ENCODE measurements around the gene ALG2.

ALG2 gene

GRCh38 chr9:99173570-99174504 is 47.9 kb downstream of the ALG2 start:
- Mint-ChIP-seq H3K4me1 (no peaks in the 10 kb centered on the region), H3K9me3 (no peaks in the 10 kb centered on the region), H3K27me3 (no peaks in the 10 kb centered on the region), H3K36me3 (no peaks in the 10 kb centered on the region), H3K4me3 (no peak overlapping the region), H3K27ac (no peak overlapping the region)

DNA sequence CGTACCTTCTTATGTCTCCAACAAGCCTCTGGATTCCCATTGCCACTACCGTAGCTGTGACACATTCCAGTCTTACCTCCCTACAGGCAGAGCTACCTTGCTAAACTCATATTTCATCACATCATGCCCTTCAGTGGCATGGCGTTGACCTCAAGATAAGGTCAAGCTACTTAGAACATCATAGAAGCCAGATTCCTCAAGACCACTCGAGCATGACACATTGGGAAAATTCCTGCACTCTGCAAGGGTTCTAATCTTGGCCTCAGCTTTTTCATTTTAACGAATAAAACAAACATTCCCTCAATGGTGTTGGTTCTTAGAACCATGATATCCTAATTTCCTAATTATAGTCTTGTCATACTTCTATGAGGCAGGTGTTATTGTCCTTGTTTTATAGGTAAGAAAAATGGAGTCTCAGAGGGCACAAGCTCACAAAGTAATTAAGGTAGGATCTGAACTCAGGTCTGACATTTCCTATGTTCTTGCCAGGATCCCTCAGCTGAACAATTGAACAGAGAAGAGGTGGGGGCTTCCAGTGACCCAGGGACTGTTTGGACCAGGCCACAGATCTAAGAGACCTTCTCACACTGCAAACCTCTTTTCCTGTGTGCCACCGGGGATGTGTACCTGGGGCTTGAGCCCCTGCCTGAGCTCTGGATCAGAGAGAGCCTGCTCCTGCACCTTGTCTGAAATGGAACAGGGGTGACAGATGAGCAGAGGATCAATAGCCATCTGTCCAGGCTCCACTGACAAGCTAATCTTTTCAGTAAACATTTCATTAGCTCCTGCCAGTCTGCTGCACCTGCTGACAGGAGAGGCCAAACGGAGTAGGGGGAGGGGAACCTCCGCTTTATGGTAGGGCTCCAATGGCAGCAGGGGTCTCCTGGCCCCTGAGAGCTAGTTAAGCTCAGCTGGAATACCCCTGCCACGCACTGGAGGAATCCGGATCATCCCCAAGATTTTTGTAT is 49.3 kb downstream of the ALG2 start:
- H3K27me3 Mint-ChIP-seq = no peaks in the 10 kb centered on the region
- H3K4me3 Mint-ChIP-seq = no peak overlapping the region
- no peaks in the 10 kb centered on the region for H3K9me3 Mint-ChIP-seq
- no peak overlapping the region for H3K27ac Mint-ChIP-seq
- no peaks in the 10 kb centered on the region for H3K36me3 Mint-ChIP-seq
- peaks cover 10% of the 10 kb centered on the region for H3K4me1 Mint-ChIP-seq

DNA sequence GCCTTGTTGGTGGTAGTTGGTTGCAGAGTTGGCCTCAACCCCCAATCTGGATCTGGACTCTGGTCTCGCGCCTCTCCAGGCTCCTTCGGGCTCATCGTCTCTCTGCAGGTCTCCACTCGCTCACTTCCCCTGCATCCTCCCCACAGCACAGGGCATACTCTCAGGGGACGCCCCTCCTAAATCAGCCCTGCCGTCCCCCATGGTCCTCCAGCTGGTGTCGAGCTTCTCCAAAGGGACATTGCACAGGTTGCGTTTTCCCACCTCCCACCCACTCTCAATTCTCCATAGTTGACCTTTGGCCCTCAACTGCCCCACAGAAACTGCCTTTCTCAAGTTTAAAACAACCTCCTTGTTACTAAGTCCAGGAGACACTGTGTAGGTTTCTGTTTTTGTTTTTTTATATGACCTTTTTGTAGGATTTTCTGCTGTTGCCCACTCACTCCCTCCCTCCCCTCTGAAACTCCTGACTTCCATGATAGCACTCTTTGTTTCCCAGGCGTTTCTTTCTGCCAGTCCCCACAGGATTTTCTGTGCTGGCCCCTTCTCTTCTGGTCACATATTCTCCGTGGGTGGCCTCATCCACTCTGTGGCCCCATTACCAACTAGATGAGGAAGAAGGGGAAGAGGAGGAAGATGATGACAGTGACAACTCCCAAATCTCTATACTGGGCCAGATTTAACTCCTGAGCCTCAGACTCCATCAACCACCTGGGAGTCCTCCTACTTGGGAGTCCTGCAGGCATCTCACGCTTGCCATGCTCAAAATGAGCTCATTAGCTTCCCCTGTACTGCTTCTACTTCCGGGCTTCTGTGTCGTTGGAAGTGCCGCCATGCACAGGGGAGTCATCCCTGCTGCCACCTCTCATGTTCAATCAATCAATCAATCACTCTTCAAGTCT is 50.3 kb downstream of the ALG2 start:
- Mint-ChIP-seq H3K27ac (no peak overlapping the region), H3K4me1 (peaks cover 10% of the 10 kb centered on the region), H3K36me3 (no peaks in the 10 kb centered on the region), H3K27me3 (no peaks in the 10 kb centered on the region), H3K9me3 (no peaks in the 10 kb centered on the region), H3K4me3 (no peak overlapping the region)

DNA sequence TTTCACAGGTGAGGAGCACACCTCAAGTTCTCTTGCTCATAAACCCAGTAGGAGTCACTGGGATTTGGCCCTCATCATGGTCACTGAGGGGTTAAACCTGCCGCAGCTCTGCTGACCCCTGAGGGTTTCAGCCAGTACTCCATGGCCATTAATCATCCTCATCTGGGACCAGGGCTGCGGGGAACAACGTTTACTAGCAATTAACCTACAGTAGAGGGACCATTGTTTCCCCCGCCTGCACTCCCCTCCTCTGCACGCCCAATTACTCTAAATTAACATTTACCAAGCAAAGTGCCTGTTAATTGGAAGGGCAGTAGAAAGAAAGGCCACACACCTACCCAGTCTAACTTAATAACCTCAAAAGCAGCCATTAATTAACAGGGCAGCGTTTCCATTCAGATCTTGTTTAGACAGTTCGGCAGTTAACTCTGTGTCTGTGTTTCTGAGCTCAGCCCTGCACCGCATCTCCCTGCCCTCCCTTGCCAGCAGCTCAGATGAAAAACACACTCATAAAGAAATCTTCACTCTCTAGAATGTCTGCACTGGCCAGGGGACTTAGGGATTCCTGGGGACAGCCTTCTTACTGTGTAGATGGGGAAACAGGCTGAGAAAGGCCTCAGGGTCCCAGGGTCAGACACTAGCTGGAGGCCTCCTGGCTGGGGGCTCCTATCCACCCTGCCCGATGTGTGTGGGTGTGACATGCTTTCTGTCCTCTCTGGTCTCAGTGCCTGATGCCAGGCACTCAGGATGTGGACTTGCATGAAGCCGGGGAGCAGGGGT is 51.6 kb downstream of the ALG2 start:
- H3K27ac Mint-ChIP-seq = no peak overlapping the region
- H3K9me3 Mint-ChIP-seq = no peaks in the 10 kb centered on the region
- H3K36me3 Mint-ChIP-seq = no peaks in the 10 kb centered on the region
- H3K27me3 Mint-ChIP-seq = no peaks in the 10 kb centered on the region
- H3K4me3 Mint-ChIP-seq = no peak overlapping the region
- H3K4me1 Mint-ChIP-seq = peaks cover 10% of the 10 kb centered on the region

DNA sequence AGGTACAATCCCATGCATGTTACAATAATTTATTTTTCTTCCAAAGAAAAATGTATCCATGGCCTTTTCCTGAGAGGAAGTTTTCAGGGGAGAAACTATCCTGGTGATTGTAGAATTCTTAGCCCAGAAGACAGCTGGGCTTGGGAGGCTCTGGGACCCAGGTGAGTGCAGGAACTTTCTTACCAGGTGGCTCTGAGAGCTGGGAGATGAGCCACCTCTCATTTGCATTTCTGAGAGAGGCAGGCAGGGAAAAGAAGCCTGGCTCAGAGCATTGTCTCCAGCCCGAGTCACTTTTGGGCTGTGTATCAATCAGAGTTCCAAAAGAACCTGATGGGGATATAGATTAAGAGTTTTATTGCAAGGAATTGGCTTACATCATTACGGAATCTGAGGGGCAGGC is 52.7 kb downstream of the ALG2 start:
- H3K27me3 Mint-ChIP-seq = no peaks in the 10 kb centered on the region
- no peaks in the 10 kb centered on the region for H3K9me3 Mint-ChIP-seq
- no peak overlapping the region for H3K27ac Mint-ChIP-seq
- H3K4me1 Mint-ChIP-seq = peaks cover 10% of the 10 kb centered on the region
- no peaks in the 10 kb centered on the region for H3K36me3 Mint-ChIP-seq
- H3K4me3 Mint-ChIP-seq = no peak overlapping the region

DNA sequence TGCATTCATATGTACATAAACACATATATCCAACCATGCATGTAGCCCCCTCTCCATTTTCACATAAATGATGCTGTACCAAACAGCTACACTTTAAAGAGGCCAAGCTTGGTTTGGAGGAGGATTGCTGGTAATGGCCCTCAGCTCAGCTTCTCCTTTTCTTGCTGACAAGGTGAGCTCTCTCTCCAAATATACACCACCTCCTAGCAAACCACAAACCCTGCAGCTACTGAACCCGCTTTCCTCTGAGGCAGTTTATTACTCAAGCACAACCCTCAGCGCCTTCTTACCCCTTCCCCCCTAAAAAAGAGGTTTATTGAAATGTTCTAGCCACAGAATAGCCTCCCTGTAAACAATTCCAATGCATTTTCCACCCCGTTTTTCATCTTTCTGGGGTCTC is 54.0 kb downstream of the ALG2 start:
- no peaks in the 10 kb centered on the region for H3K9me3 Mint-ChIP-seq
- no peak overlapping the region for H3K4me3 Mint-ChIP-seq
- H3K36me3 Mint-ChIP-seq = no peaks in the 10 kb centered on the region
- H3K27me3 Mint-ChIP-seq = no peaks in the 10 kb centered on the region
- H3K4me1 Mint-ChIP-seq = peaks cover 14% of the 10 kb centered on the region
- no peak overlapping the region for H3K27ac Mint-ChIP-seq

- no peaks in the 10 kb centered on the region for H3K27me3 Mint-ChIP-seq
- peaks cover 15% of the 10 kb centered on the region for H3K4me1 Mint-ChIP-seq
- no peak overlapping the region for H3K4me3 Mint-ChIP-seq
- no peak overlapping the region for H3K27ac Mint-ChIP-seq
- no peaks in the 10 kb centered on the region for H3K36me3 Mint-ChIP-seq
- no peaks in the 10 kb centered on the region for H3K9me3 Mint-ChIP-seq
Measured at GRCh38 chr9:99167119-99167518, 54.6 kb downstream of the ALG2 start.

Measured in activated naive CD4-positive, alpha-beta T cell treated with anti-CD3 and anti-CD28 coated beads, Interleukin-2, amount 50 U/mL, for 24 hours (primary cell).